Right hindlimb (tissue), 1 donor: ENCODE results near the gene TSPAN9.
A peak's percentile ranks its signal among the peaks of the same experiment; 100 is the strongest.

Source experiments
- DNase-seq: peaks from one replicate; pipeline ENCODE4 v3.0.0-alpha.2; 2018

Gene TSPAN9

GRCh38 chr12:3103806-3104205, 26.6 kb downstream of the TSPAN9 start:
- DNase-seq = no peak

- no peak for DNase-seq
Observed at GRCh38 chr12:3105690-3106479, 28.7 kb downstream of the TSPAN9 start.

GRCh38 chr12:3106579-3106978, 29.4 kb downstream of the TSPAN9 start:
- no peak for DNase-seq

- no peak for DNase-seq
Observed at GRCh38 chr12:3107071-3107583, 29.9 kb downstream of the TSPAN9 start.

GRCh38 chr12:3107954-3108353, 30.8 kb downstream of the TSPAN9 start:
- no peak for DNase-seq

GRCh38 chr12:3110578-3110977, 33.4 kb downstream of the TSPAN9 start:
- DNase-seq = no peak

- no peak for DNase-seq
Observed at GRCh38 chr12:3113671-3114325, 36.6 kb downstream of the TSPAN9 start.

- no peak for DNase-seq
Observed at GRCh38 chr12:3114671-3115070, 37.5 kb downstream of the TSPAN9 start.

GRCh38 chr12:3115078-3115477, 37.9 kb downstream of the TSPAN9 start:
- DNase-seq = no peak

GRCh38 chr12:3116106-3116844, 39.1 kb downstream of the TSPAN9 start:
- no peak for DNase-seq

- no peak for DNase-seq
Observed at GRCh38 chr12:3117144-3117581, 40.0 kb downstream of the TSPAN9 start.

- no peak for DNase-seq
Observed at GRCh38 chr12:3117591-3118015, 40.4 kb downstream of the TSPAN9 start.

GRCh38 chr12:3119192-3119755, 42.1 kb downstream of the TSPAN9 start:
- DNase-seq = no peak

- peak; percentile 56 for DNase-seq
Observed at GRCh38 chr12:3119756-3120601, 42.8 kb downstream of the TSPAN9 start.

GRCh38 chr12:3120701-3121100, 43.5 kb downstream of the TSPAN9 start:
- no peak for DNase-seq

GRCh38 chr12:3122841-3123678, 45.9 kb downstream of the TSPAN9 start:
- DNase-seq = no peak

- DNase-seq = no peak
Observed at GRCh38 chr12:3123729-3124128, 46.5 kb downstream of the TSPAN9 start.

- DNase-seq = no peak
Observed at GRCh38 chr12:3124917-3125316, 47.7 kb downstream of the TSPAN9 start.

- no peak for DNase-seq
Observed at GRCh38 chr12:3125674-3126073, 48.5 kb downstream of the TSPAN9 start.

- no peak for DNase-seq
Observed at GRCh38 chr12:3127832-3128231, 50.7 kb downstream of the TSPAN9 start.
